ENCODE measurements around the gene PRKG1. TPM values are rescaled to one million over a fixed set of nuclear protein-coding genes. Genes with fewer than 3 reads are reported as not detected.

PRKG1 gene
- total RNA-seq, 1 donor from 2014 or later, result 22.8 TPM

- TF ChIP-seq CTCF (IDR thresholded peaks at IDR 0.05), result no peak
- Mint-ChIP-seq H3K27me3 (ENCODE audit: low read depth) (no peaks in the 10 kb centered on the region), H3K27ac (ENCODE audit: unreplicated experiment) (no peak overlapping the region), H3K36me3 (ENCODE audit: low read depth) (no peaks in the 10 kb centered on the region), H3K4me1 (ENCODE audit: low read depth) (peaks cover 11% of the 10 kb centered on the region), H3K4me3 (ENCODE audit: unreplicated experiment) (no peak overlapping the region), H3K9me3 (ENCODE audit: low read depth) (no peaks in the 10 kb centered on the region)
- DNase-seq (ENCODE audit: low spot score), result no peak
These were observed 25.5 kb upstream of the PRKG1 start for GRCh38 chr10:51048792-51049191.

- Mint-ChIP-seq H3K27ac (ENCODE audit: unreplicated experiment) (no peak overlapping the region), H3K4me1 (ENCODE audit: low read depth) (peaks cover 20% of the 10 kb centered on the region), H3K9me3 (ENCODE audit: low read depth) (peaks cover 4% of the 10 kb centered on the region), H3K36me3 (ENCODE audit: low read depth) (no peaks in the 10 kb centered on the region), H3K4me3 (ENCODE audit: unreplicated experiment) (no peak overlapping the region), H3K27me3 (ENCODE audit: low read depth) (no peaks in the 10 kb centered on the region)
- TF ChIP-seq CTCF (IDR thresholded peaks at IDR 0.05), result no peak
- no peak for DNase-seq (ENCODE audit: low spot score)
These were observed 22.1 kb upstream of the PRKG1 start for GRCh38 chr10:51052163-51052562.

GRCh38 chr10:51057925-51058324, 16.4 kb upstream of the PRKG1 start:
- peaks cover 10% of the 10 kb centered on the region for H3K4me1 Mint-ChIP-seq (ENCODE audit: low read depth)
- no peak for DNase-seq (ENCODE audit: low spot score)
- no peaks in the 10 kb centered on the region for H3K27me3 Mint-ChIP-seq (ENCODE audit: low read depth)
- no peak overlapping the region for H3K4me3 Mint-ChIP-seq (ENCODE audit: unreplicated experiment)
- H3K27ac Mint-ChIP-seq (ENCODE audit: unreplicated experiment), result no peak overlapping the region
- no peak for TF ChIP-seq CTCF (IDR thresholded peaks at IDR 0.05)
- H3K9me3 Mint-ChIP-seq (ENCODE audit: low read depth), result peaks cover 23% of the 10 kb centered on the region
- peaks cover 8% of the 10 kb centered on the region for H3K36me3 Mint-ChIP-seq (ENCODE audit: low read depth)

- DNase-seq (ENCODE audit: low spot score), result no peak
- no peak for TF ChIP-seq CTCF (IDR thresholded peaks at IDR 0.05)
- Mint-ChIP-seq H3K27ac (ENCODE audit: unreplicated experiment) (no peak overlapping the region), H3K4me1 (ENCODE audit: low read depth) (peaks cover 13% of the 10 kb centered on the region), H3K4me3 (ENCODE audit: unreplicated experiment) (no peak overlapping the region), H3K9me3 (ENCODE audit: low read depth) (peaks cover 11% of the 10 kb centered on the region), H3K36me3 (ENCODE audit: low read depth) (peaks cover 8% of the 10 kb centered on the region), H3K27me3 (ENCODE audit: low read depth) (no peaks in the 10 kb centered on the region)
These were observed 11.1 kb upstream of the PRKG1 start for GRCh38 chr10:51063166-51063565.

GRCh38 chr10:51063659-51064535, 10.4 kb upstream of the PRKG1 start:
- Mint-ChIP-seq H3K27me3 (ENCODE audit: low read depth) (no peaks in the 10 kb centered on the region), H3K36me3 (ENCODE audit: low read depth) (peaks cover 4% of the 10 kb centered on the region), H3K9me3 (ENCODE audit: low read depth) (peaks cover 6% of the 10 kb centered on the region), H3K4me1 (ENCODE audit: low read depth) (peaks cover 13% of the 10 kb centered on the region), H3K27ac (ENCODE audit: unreplicated experiment) (no peak overlapping the region), H3K4me3 (ENCODE audit: unreplicated experiment) (no peak overlapping the region)
- DNase-seq (ENCODE audit: low spot score), result no peak
- TF ChIP-seq CTCF (IDR thresholded peaks at IDR 0.05), result peak; percentile 97

Measured in chondrocyte (in vitro differentiated cells).